ENCODE data around the gene ACOT4.
A peak's percentile ranks its signal among the peaks of the same experiment; 100 is the strongest.
"Not testable (repeated sequence)": the region's sequence is repeated elsewhere in the genome, so short reads cannot be mapped to it uniquely, and the experiment has no call there.

ACOT4 gene

GRCh38 chr14:73591690-73592449, at the start of gene ACOT4:
Gene ACOT4, plus strand, starts transcription at chr14:73591873. Its CDS starts 87 bp downstream, at chr14:73591960.
- no peak for DNase-seq

GRCh38 chr14:73542961-73543360, 48.7 kb upstream of the ACOT4 start:
- DNase-seq, result not testable (repeated sequence)

DNA sequence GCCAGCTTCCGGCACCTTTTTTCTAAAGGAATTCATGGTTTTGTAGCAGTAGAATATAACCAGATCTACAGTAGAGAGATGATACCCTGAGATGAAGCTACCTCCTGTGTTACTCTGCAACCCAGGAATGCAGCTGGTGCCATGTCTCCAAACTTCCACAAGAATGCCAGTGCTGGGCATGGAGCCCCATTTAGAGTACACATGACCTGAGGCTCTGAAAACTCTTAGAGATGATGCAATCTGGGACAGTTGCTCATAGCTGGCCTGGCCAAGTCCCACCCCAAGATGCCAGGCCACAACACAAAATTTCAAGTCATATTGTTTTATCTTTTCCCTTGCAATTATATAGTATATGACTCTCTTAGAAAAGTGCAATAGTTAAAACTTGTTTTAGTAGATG, 46.3 kb upstream of the ACOT4 start:
- not testable (repeated sequence) for DNase-seq

DNA sequence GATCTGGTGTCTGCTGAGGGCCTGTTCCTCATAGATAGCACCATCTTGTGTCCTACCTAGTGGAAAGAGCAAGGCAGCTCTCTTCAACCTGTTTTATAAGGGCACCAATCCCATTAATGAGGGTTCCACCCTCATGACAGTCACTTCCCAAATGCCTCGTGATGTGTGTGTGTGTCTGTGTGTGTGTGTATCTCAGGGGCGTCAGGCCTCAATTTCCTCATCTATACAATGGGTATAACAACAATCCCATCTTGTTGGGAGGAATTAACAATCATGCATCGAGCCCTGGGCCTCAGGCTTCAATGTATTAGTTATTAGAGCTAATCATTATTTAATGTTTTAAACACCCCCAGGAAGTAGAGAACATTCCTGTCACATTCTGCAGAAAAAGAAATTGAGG, 42.6 kb upstream of the ACOT4 start:
- DNase-seq, result not testable (repeated sequence)

DNA sequence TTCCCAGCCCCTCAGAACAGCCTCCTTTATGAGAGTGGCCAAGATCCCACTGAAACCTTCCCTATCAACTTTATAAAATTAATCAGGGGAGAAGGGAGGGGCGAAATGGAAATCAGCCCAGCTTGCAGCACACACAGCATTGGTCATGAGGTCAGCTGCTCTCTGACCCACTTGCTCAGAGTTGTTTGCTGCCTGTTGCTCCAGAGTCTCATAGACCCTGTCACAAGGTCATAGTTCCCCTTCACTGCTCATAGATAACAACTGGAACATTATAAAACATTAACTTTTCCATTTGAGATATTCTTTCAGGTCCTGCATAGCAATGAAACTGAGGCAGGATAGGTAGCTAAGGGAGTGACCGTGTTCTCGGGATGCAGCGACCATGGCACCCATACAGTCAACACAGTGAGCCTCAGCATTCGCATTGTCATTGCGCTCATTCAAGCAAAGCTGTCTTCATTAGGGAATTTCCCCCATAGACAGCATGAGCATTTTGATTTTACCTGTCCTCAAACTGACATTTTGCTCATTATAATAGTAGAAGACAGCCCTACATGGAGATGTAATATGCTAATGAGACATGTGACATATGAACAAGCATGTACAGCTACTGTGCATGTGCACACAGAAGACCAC, 41.7 kb upstream of the ACOT4 start:
- not testable (repeated sequence) for DNase-seq

- no peak for DNase-seq
Measured at GRCh38 chr14:73553845-73554244, 37.8 kb upstream of the ACOT4 start.

DNA sequence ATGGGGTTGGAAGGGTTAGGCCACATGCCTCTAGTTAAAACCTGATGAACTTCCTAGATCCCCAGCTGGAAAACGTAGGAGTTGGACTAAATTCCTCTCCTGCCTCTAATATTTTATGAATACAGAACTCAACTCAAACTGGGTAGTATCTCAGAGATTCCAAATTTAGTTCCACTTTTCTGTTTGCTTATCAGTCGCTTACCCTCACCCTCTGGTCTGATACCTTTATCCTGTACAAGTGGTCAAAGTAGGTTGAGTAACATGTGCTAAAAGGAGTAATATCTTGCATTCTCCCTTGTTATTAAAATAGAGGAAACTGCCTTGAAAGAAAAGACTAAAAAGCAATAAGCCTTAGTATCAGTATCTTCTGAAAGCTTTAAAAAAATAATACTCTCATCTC, 34.5 kb upstream of the ACOT4 start:
- not testable (repeated sequence) for DNase-seq

GRCh38 chr14:73558238-73558637, 33.4 kb upstream of the ACOT4 start:
- not testable (repeated sequence) for DNase-seq

GRCh38 chr14:73562256-73562655, 29.4 kb upstream of the ACOT4 start:
- not testable (repeated sequence) for DNase-seq

- not testable (repeated sequence) for DNase-seq
Measured at GRCh38 chr14:73562696-73563095, 29.0 kb upstream of the ACOT4 start.

GRCh38 chr14:73566431-73566830, 25.2 kb upstream of the ACOT4 start:
- not testable (repeated sequence) for DNase-seq

- DNase-seq, result not testable (repeated sequence)
Measured at GRCh38 chr14:73566935-73567334, 24.7 kb upstream of the ACOT4 start.

DNA sequence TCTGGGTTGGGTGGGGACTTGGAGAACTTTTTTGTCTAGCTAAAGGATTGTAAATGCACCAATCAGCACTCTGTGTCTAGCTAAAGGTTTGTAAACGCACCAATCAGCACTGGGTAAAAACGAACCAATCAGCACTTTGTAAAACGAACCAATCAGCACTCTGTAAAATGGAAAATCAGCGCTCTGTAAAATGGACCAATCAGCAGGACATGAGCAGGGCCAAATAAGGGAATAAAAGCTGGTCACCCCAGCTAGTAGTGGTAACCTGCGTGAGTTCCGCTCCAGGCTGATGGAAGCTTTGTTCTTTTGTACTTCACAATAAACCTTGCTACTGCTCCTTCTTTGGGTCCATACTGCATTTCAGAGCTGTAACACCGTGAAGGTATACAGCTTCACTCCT, 24.3 kb upstream of the ACOT4 start:
- no peak for DNase-seq

DNA sequence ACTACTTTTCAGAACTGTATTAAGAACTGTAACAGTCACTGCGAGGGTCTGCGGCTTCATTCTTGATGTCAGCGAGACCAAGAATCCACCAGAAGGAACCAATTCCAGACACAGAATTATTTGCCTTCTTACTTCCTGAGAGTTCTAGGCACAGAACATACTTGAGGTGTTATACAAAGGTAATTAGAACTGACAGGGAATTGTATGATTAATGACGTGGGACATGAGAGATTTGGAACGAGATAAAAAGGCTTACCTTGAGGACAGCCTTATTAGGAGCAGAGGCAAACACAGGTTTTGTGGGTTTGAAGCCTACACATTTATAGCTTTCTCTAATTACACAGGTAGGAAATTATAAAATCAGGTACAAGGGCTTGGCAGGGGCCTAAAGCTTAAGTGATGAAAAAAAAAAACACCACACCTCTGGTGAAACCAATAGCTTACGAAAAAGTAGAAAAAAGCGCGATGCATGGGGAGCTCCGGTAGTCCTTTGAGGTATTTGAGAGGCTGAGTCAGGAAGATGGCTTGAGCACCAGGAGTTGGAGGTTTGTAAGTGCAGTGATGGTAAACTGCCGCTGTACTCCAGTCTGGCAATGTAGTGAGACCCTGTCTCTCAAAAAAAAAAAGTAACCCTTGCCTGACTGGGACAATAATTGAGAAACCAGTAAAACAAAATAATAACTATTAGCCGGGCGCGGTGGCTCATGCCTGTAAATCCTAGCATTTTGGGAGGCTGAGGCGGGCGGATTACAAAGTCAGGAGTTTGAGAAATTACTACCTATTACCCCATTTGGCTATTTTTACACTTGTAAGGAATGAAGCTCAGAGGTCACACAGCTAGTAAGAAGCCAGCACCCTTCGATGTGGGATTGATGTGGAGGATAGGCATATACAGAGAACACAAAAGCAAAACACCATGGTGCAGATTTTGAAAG, 23.5 kb upstream of the ACOT4 start:
- no peak for DNase-seq

DNA sequence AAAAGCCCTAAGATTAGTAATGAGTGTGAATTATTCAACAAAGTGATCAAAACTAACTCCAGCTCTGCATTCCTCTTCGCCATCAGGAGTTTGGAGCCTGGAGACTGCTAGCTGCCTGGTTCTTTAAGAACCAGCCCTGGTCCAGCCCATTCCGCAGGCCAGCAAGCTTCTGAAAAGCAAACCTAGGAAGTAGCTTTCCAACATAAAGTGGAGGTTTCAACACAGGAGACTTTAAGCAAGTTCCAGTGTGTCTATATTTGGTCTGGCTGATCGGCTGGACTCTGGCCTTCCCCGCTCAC, 22.8 kb upstream of the ACOT4 start:
- not testable (repeated sequence) for DNase-seq

DNA sequence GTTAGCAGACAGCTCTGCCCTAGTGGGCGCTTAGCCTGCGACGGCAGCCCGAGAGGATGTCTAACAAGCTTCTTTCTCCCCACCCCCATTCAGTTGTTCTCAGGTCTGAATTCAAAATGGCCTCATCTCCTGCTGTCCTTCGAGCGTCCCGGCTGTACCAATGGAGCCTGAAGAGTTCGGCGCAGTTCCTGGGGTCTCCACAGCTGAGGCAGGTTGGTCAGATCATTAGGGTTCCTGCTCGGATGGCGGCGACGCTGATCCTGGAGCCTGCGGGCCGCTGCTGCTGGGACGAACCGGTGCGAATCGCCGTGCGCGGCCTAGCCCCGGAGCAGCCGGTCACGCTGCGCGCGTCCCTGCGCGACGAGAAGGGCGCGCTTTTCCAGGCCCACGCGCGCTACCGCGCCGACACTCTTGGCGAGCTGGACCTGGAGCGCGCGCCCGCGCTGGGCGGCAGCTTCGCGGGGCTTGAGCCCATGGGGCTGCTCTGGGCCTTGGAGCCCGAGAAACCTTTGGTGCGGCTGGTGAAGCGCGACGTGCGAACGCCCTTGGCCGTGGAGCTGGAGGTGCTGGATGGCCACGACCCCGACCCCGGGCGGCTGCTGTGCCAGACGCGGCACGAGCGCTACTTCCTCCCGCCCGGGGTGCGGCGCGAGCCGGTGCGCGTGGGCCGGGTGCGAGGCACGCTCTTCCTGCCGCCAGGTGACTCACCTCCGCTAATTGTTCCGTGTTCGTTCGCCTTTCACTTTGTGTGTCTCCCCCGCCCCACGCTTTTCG, 22.3 kb upstream of the ACOT4 start, which contains the start of gene ACOT2:
TSS of gene ACOT2 (plus strand) at position 29 of the 774 bp plus-strand sequence. CDS start at position 57, 28 bp downstream.
- DNase-seq, result peak; percentile 21

GRCh38 chr14:73570913-73571312, 20.8 kb upstream of the ACOT4 start:
- not testable (repeated sequence) for DNase-seq

- DNase-seq, result not testable (repeated sequence)
Measured at GRCh38 chr14:73573034-73573433, 18.6 kb upstream of the ACOT4 start.

DNA sequence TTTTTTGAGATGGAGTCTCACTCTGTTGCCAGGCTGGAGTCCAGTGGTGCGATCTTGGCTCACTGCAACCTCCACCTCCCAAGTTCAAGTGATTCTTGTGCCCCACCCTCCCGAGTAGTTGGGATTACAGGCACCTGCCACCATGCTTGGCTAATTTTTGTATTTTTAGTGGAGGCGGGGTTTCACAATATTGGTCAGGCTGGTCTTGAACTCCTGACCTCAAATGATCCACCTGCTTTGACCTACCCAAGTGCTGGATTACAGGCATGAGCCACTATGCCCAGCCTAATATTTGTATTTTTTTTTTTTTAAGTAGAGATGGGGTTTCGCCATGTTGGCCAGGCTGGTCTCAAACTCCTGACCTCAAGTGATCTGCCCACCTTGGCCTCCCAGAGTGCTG, 17.9 kb upstream of the ACOT4 start:
- DNase-seq, result not testable (repeated sequence)

GRCh38 chr14:73574251-73574650, 17.4 kb upstream of the ACOT4 start:
- not testable (repeated sequence) for DNase-seq

DNA sequence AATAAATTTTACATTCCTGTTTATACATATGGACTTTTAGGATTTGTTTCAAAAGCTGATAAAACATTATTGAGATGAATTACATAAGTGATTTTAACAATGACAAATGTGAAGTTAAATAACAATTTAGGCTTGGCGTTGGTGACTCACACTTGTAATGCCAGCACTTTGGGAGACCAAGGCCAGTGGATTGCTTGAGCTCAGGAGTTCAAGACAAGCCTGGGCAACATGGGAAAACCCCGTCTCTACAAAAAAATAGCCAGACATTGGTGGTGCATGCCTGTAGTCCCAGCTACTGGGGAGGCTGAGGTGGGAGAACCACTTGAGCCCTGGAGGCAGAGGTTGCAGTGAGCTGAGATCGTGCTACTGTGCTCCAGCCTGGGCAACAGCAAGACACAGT, 15.3 kb upstream of the ACOT4 start:
- no peak for DNase-seq

GRCh38 chr14:73577214-73577613, 14.5 kb upstream of the ACOT4 start:
- not testable (repeated sequence) for DNase-seq

Measured in KG1 (cell line).